Jurkat, Clone E6-1 (cell line): ENCODE results near the gene TRIM43.
"Not testable (repeated sequence)": the region's sequence is repeated elsewhere in the genome, so short reads cannot be mapped to it uniquely, and the experiment has no call there.

Source experiments
- DNase-seq: peaks from one replicate; pipeline ENCODE4 v3.0.0-alpha.2; 2011; ENCODE audit warnings: low read depth, low spot score
- H3K4me3 ChIP-seq: 2 replicates; pipeline ENCODE4 v1.5.1; 2011; ENCODE audit warnings: mild to moderate bottlenecking, low read length, control low read depth, moderate library complexity

Gene TRIM43

GRCh38 chr2:95633626-95634259 lies 41.9 kb downstream of the TRIM43 start:
- not testable (repeated sequence) for DNase-seq

GRCh38 chr2:95640515-95641288 lies 48.9 kb downstream of the TRIM43 start:
- not testable (repeated sequence) for DNase-seq

More at GRCh38 chr2:95633626-95634259, 41.9 kb downstream of the TRIM43 start:
- not testable (repeated sequence) for H3K4me3 ChIP-seq

GRCh38 chr2:95641289-95641575 lies 49.4 kb downstream of the TRIM43 start:
- not testable (repeated sequence) for H3K4me3 ChIP-seq, DNase-seq

More at GRCh38 chr2:95640515-95641288, 48.9 kb downstream of the TRIM43 start:
- not testable (repeated sequence) for H3K4me3 ChIP-seq

GRCh38 chr2:95641787-95642186 lies 50.0 kb downstream of the TRIM43 start:
- not testable (repeated sequence) for H3K4me3 ChIP-seq, DNase-seq

- DNase-seq, H3K4me3 ChIP-seq: not testable (repeated sequence)
Measured at GRCh38 chr2:95642360-95642759, 50.6 kb downstream of the TRIM43 start.

- not testable (repeated sequence) for DNase-seq, H3K4me3 ChIP-seq
Measured at GRCh38 chr2:95642951-95643350, 51.1 kb downstream of the TRIM43 start.

- H3K4me3 ChIP-seq, DNase-seq: not testable (repeated sequence)
Measured at GRCh38 chr2:95645312-95645711, 53.5 kb downstream of the TRIM43 start.

GRCh38 chr2:95646274-95646994 lies 54.6 kb downstream of the TRIM43 start:
- H3K4me3 ChIP-seq, DNase-seq: not testable (repeated sequence)

GRCh38 chr2:95648894-95649544 lies 57.2 kb downstream of the TRIM43 start:
- DNase-seq, H3K4me3 ChIP-seq: not testable (repeated sequence)
